ENCODE data around the gene CHADL.
"Not testable (repeated sequence)": the region's sequence is repeated elsewhere in the genome, so short reads cannot be mapped to it uniquely, and the experiment has no call there.

CHADL gene, protein sequence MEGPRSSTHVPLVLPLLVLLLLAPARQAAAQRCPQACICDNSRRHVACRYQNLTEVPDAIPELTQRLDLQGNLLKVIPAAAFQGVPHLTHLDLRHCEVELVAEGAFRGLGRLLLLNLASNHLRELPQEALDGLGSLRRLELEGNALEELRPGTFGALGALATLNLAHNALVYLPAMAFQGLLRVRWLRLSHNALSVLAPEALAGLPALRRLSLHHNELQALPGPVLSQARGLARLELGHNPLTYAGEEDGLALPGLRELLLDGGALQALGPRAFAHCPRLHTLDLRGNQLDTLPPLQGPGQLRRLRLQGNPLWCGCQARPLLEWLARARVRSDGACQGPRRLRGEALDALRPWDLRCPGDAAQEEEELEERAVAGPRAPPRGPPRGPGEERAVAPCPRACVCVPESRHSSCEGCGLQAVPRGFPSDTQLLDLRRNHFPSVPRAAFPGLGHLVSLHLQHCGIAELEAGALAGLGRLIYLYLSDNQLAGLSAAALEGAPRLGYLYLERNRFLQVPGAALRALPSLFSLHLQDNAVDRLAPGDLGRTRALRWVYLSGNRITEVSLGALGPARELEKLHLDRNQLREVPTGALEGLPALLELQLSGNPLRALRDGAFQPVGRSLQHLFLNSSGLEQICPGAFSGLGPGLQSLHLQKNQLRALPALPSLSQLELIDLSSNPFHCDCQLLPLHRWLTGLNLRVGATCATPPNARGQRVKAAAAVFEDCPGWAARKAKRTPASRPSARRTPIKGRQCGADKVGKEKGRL

GRCh38 chr22:41240377-41241132 lies at the start of gene CHADL:
Gene CHADL, minus strand, starts transcription at chr22:41240931. Its CDS starts 50 bp downstream, at chr22:41240881.
- DNase-seq = no peak

DNA sequence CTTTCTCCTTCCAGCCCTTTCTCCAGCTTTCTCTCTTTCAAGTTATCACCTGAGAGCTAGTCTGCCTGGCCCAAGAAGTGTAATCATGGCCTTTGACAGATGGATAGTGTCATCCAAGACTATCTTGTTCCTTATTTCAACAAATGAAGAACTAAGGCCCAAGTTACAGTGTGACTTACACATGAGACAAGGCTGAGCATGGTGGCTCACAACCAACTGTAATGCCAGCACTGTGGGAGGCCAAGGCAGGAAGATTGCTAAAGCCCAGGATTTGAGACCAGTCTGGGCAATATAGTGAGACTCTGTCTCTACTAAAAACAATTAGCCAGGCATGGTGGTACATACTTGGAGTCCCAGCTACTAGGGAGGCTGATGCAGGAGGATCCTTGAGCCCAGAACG lies 48.9 kb upstream of the CHADL start:
- peak; percentile 88 for DNase-seq

DNA sequence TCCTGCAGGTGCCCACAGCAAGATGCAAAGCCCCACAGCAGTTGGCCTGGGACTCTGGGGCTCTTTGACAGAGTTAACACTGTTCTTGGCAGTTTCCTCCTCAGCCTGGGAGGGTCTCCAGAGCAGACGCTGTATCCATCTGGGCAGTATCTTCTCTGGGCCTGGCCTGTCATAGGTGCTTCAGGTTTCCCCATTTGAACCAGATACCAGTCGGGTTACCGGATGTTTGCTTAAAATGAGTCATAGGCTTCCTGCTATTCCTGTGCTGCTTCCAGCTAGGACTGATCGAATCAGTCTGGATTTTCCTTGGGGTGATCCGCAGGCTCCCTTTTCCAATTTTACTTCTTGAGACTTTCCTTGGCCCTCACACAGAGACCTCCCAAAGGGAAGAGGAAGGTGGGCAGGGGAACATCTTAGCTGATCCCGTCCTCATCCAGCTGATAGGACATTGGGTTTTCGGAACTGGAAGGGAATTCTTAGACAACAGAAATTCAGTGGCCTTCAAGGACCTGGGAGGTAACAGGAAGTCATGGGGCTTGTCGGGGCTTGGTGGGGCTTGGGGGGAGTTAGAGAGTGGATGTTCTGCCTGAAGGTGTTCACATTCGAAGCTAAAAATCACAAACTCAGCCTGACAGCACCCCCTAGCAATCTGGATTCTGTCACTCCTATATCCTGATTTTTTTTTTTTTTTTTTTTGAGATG lies 47.7 kb upstream of the CHADL start:
- no peak for DNase-seq

DNA sequence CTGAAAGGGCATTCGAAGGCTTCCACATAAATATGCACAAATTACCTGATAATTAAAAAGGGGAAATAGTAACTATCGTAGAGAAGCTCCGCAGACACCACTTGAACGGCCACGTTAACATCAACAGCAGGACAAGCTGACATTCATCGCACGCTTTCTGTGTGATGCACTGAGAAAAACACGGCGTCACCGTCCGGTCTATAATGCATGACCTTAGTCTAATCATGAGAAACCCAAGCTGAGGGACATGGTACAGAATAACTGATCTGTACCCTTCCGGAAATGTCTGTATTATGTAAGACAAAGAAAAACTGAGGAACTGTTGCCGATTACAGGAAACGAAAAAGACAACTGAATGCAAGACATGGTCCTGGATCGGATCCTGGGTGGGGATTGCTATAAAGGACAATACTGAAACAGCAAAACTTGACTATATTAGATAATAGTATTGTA lies 45.9 kb upstream of the CHADL start:
- peak; percentile 93 for DNase-seq

- DNase-seq = peak; percentile 99
Measured at GRCh38 chr22:41285820-41286638, 45.3 kb upstream of the CHADL start, which contains the start of gene RANGAP1. Gene RANGAP1, minus strand, starts transcription at chr22:41286187. Its CDS starts 5,143 bp downstream, at chr22:41281044.

DNA sequence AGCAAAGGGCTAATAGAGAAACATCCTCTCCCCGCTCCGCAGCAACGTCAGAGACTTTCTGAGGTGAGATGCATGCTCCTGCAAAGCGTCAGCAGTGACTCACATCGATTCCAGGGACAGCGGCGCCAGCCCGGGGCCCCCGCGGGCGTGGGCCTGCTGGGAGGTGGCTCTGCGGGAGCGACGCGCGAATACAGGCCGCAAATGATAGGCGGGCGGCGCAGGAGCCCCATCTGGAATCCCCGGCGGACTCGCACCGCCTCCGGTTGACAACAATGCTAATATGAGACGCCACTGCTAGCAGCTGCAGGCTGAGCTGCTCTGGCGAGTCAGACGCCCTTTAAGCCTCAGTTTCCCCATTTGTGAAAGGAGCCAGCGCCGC lies 44.7 kb upstream of the CHADL start:
- DNase-seq = peak; percentile 84

DNA sequence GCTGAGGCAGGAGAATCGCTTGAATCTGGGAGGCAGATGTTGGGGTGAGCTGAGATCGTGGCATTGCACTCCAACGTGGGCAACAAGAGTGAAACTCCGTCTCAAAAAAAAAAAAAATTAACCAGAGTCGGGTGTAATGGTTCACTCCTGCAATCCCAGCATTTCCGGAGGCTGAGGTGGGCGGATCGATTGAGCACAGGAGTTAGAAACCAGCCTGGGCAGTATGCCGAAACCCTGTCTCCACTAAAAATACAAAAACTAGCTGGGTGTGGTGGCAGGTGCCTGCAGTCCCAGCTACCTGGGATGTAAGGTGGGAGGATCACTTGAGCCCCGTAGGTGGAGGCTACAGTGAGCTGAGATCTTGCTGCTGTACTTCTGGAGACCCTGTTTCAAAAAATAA lies 43.7 kb upstream of the CHADL start:
- no peak for DNase-seq

- no peak for DNase-seq
Measured at GRCh38 chr22:41280854-41281253, 40.1 kb upstream of the CHADL start.

DNA sequence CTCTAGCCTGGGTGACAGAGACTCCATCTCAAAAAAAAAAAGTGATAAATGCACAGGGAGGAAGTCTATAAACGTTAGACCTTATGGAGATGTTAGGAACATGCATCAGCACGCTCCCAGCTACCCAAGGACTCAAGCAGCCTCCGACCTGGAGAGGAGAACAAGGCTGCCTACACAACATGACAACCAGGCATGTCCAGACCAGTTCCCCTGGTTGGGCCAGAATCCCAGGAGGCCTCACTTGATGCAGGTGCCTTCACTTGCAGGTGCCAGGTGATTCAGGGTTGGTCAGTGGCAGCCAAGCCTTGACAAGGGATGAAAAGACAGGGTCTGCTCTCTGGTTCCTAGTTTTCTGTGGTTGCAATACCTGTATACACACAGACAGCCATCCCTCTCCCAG lies 39.3 kb upstream of the CHADL start:
- DNase-seq = no peak

GRCh38 chr22:41274856-41275255 lies 34.1 kb upstream of the CHADL start:
- DNase-seq = no peak

DNA sequence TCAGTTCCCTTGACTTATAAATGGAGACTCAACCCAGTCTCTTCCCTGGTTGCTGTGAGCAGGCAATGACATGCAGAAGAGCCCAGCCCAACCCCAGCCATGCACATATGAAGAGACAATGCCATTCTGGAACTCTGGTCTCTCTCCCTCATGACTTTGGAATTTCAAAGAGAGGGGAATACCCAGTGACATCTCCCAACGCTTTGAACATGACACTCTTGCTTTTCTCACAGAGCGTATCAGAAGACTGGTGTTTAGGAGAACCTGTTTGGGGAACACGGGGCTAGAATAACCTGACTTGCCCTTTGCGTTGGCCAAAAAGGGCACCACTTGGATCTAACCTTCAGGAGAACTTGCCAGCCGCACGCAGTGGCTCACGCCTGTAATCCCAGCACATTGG lies 32.4 kb upstream of the CHADL start:
- DNase-seq = no peak

DNA sequence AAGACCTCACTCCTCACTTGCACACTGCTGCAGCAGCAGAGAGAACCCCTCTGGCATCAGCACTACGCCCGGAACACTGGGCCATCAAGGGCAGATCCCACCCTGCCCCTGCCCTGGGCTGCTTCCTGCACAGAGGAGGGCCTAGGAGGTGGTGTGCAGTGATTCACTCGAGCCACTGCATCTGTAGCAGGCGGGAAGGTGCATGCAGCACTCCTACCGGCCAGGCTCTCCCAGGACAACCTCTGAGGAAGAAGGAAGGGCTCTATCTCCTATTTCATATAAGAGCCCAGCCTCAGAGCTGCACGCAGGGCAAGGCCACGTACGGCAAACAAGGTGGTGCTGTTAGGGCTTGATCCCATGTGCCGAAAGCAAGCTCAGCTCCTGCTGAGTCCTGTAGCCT lies 31.1 kb upstream of the CHADL start:
- DNase-seq = no peak

DNA sequence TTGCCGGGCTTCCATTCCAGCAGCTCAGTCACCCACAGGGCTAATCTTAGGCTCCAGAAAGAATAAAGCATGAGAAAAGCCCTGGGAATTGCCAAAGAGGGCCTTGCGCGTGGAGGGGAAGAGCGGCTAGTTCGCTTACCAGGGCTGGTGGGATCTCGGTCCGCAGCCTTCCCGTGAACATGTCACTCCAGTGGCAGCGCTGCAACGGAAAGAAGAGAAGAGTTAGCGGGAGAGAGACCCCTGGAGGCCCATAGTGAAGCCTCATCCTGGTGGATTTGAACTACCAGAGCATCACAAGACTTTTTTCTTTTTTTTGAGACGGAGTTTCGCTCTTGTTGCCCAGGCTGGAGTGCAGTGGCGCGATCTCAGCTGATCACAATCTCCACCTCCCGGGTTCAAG lies 27.2 kb upstream of the CHADL start:
- DNase-seq = no peak

DNA sequence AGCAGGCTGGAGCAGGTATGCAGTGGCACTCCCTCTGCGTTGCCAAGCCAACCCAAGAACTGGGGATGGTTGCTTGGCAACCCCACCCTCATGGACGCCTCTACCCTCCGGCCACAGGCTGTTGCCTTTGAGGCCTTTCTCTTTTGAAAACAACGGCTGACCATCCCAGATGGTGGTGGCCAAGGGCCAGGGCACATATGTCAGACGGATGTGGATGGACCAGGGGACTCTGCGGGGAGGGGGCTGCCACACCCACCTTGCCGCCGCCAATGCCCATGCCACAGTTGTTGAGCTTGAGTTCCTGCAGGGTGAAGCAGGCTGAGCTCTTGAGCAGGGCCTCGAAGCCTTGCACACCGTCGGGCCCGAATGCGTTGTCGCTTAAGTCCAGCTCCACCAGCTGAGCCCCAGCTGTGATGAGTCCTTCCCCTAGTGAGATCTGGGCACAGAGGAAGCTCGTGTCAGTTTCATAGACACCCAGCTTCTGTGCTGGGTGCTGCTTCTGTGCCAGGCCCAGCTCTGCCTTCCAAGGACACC lies 23.7 kb upstream of the CHADL start:
- no peak for DNase-seq

DNA sequence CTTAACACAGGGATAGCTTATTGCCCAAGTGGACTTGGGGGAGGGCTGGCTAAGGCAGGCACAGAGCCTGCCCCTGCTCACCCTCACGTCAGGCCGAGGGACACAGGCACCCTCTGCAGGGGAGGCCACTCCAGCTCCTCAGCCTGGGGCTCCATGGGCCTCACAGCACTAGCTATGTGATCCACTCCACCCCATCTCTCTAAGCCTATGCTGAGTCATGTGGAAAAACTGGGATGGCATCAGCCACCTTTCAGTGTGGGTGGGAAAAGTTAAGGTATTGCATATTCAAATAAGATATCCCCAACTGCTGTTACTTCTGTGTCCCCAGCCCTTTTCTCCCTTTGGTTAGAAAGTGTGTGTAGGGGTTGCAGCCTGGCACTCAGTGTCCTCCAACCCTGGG lies 23.0 kb upstream of the CHADL start:
- DNase-seq = no peak

GRCh38 chr22:41262250-41262765 lies 21.6 kb upstream of the CHADL start:
- DNase-seq = no peak

DNA sequence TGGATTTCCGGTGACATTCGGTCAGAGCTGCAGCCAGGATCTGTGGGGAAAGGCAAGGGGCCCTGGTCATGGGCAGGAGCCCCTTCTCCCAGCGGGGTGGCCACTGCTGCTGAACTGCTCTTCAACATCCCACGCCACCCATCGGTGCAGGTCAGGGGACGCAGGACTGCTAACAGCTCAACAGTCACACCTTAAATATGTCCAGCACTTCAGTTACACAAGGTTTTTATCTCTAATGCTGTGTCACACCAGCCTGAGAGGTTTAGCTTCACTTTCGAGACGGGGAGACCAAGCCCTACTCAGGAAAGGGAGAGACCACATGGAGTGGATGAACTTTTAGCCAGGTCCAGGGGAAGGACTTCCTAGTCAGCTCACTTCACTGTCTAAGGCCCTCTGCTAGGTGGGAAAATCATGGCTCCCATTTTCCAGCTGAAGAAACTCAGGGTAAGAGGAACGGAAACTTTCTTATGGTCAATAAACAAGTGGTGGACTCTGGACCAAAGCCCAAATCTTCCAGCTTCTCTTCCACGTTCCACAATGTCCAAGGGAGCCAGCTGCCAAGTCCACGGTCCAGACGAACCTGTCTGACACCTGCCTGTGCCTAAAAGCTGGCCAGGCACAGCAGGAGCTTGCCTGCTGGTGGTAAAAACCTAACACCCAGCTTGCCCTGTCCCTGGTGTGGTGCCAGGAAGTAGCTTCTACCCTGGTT lies 21.0 kb upstream of the CHADL start:
- no peak for DNase-seq

GRCh38 chr22:41260871-41261270 lies 20.1 kb upstream of the CHADL start:
- no peak for DNase-seq

DNA sequence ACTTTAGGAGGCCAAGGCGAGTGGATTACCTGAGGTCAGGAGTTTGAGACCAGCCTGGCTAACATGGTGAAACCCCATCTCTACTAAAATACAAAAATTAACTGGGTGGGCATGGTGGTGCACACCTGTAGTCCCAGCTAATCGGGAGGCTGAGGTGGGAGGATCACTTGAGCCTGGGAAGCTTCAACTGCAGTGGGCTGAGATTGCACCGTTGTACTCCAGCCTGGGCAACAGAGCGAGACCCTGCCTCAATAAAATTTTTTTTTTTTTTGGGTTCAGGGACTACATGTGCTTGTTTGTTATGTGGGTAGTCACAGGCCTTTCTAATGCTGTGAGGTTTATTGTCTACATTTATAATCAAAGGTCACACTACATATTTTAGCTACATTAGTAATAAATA lies 19.0 kb upstream of the CHADL start:
- not testable (repeated sequence) for DNase-seq

DNA sequence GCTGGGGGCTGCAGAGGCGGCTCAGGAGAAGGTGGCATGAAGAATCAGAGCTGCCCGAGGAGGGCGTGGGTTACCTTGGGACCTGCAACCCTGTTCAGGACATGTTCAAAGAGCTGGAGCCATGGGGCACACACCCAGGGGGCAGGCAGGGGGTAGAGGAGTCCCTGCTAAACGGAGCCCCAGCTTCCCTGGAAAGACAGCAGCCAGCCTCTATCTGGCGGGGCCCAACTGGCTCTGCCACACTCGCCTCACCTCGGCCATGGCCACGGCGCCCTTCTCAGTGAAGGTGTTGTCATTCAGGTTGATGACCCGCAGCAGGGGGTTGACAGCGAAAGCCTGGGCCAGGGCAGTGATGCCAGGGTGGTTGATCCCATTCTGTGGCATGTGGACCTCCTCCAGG lies 17.0 kb upstream of the CHADL start:
- no peak for DNase-seq

All from inflammatory macrophage treated with lipopolysaccharide for 4 hours (primary cell).